HG02678 (cell line): Measurements from ENCODE around the gene DMAC2L.
"Not testable (repeated sequence)": the region's sequence is repeated elsewhere in the genome, so short reads cannot be mapped to it uniquely, and the experiment has no call there.

Source experiments
- ATAC-seq: cut with Tn5 transposase; IDR thresholded peaks from one replicate; pipeline ENCODE4 v1.9.1; 2021; ENCODE audit warnings: mild to moderate bottlenecking, moderate library complexity; ENCODE audit not compliant: unreplicated experiment

Gene DMAC2L

GRCh38 chr14:50353126-50353525 is 41.0 kb downstream of the DMAC2L start:
- no peak for ATAC-seq

- ATAC-seq, result no peak
These were observed 42.4 kb downstream of the DMAC2L start for GRCh38 chr14:50354527-50354926.

GRCh38 chr14:50355692-50356091 is 43.6 kb downstream of the DMAC2L start:
- no peak for ATAC-seq

DNA sequence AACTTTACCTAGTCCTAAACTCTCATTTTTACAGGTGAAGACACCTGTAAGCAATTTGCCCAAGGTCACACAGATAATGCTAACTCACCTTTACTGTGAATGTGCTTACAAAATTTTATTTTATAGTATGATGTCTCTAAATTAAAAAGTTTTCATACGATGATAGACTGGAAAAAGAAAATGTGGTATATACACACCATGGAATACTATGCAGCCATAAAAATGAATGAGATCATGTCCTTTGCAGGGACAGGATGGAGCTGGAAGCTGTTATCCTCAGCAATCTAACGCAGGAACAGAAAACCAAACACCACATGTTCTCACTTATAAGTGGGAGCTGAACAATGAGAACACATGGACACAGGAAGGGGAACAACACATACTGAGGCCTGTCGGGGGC is 44.2 kb downstream of the DMAC2L start:
- ATAC-seq, result not testable (repeated sequence)

- ATAC-seq, result no peak
These were observed 45.0 kb downstream of the DMAC2L start for GRCh38 chr14:50357124-50357523.

DNA sequence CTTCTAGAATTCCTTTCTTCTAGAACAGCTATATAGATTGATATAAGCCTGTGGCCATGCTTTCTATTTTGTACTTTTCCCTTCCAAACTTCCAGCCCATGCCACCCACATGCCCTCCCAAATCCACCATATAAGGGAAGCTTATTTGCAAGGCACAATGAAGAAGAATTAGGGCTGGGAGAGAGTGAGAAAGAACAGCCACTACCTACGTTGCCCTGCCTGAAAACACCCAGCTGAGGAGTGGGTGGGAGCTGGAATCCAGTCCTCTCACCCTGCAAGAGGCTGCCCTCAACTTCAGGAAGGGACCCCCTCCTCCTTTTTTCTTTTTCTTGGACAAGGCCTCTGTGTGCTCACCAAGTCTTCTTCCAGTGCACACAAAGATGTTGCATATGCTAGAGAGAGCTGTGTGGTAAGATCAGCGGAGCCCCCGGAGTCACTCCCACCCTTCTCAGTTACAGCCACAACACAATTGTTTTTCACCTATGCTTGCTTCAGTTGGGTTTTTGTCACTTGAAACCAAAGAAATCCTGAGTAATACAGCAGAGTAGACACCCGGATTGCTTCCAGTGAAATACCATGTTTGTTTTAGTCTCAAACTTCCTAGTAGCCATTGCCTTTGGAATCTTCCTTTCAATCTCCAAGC is 45.8 kb downstream of the DMAC2L start:
- ATAC-seq, result no peak

GRCh38 chr14:50359631-50360030 is 47.5 kb downstream of the DMAC2L start:
- ATAC-seq, result no peak

DNA sequence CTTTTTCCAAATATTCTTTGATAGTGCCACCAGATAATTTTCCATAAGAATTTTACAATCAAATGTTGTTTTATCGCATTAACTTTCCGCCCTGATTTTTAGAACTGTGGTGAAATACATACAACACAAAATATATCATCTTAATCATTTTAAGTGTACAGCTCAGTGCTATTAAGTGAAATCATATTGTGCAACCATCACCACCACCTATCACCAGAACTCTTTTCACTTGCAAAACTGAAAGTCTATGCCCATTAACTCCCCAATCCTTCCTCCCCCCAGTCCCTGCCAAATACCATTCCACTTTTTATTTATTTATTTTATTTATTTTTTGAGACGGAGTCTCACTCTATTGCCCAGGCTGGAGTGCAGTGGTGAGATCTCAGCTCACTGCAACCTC is 48.0 kb downstream of the DMAC2L start:
- no peak for ATAC-seq

- no peak for ATAC-seq
These were observed 48.7 kb downstream of the DMAC2L start for GRCh38 chr14:50360851-50361250.

GRCh38 chr14:50361473-50362403 is 49.6 kb downstream of the DMAC2L start:
- not testable (repeated sequence) for ATAC-seq

GRCh38 chr14:50362764-50363713 is 50.9 kb downstream of the DMAC2L start:
- peak; percentile 22 for ATAC-seq

DNA sequence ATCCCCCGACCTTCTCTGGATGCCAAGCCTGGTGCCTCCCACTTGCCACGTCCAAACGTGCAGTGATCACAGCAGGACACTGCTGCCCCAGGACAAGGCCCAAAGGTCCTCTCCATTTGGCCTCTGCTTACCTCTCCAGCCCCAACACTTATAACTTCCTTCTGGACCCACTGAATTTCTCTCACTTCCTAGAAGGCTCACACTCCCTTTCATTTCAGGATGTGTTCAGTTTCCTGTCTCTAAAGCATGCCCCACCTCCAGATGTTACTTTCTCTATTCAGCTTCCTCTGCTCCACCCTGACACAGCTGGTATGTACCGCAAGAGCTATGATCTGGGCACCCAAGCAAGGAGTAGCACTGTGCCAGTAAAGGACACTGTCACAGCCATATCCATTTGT is 51.6 kb downstream of the DMAC2L start:
- ATAC-seq, result peak; percentile 98

GRCh38 chr14:50364792-50365191 is 52.7 kb downstream of the DMAC2L start:
- no peak for ATAC-seq

DNA sequence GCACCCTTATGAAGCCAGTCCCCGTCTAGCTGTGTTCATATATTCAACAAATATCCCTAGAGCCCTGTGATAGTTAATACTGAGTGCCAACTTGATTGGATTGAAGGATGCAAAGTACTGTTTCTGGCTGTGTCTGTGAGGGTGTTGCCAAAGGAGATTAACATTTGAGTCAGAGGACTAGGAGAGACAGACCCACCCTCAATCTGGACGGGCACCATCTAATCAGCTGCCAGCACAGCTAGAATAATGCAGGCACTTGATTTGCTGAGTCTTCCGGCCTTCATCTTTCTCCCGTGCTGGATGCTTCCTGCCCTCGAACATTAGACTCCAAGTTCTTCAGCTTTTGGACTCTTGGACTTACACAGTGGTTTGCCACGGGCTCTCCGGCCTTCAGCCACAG is 53.4 kb downstream of the DMAC2L start:
- ATAC-seq, result not testable (repeated sequence)

DNA sequence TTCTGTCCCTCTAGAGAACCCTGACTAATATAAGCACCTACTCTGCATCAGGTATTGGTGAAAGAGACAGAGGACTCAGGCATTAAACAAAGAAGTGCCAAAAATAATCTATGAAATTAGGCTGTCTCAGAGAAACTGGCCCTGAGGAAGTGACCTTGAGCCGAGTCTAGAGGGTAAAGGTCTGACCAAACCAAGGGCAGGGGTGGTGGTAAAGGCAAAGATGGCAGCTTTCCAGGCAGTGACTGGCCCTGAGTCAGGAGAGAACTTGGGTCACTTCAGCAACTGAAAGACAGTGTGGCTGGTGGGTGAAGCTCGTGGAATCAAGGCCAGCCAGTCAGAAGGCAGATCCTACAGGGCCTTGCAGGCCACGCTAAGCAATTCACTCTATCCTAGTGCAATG is 54.0 kb downstream of the DMAC2L start:
- ATAC-seq, result no peak

GRCh38 chr14:50366589-50366988 is 54.5 kb downstream of the DMAC2L start:
- no peak for ATAC-seq

GRCh38 chr14:50371546-50371945 is 59.4 kb downstream of the DMAC2L start:
- no peak for ATAC-seq

DNA sequence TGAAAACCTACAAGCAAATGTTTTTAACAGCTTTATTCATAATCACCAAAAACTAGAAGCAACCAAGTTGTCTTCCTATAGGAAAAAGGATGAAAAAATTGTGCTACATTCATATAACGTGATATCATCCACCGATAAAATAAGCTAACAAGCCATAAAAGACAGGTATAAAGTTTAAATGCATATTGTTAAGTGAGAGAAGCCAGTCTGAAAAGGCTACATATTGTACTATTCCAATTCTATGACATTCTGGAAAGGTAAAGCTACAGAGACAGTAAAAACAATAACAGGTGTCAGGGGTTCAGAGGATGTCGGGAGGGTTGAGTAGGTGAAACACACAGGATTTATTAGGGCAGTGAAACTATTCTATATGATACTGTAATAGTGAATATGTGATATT is 61.8 kb downstream of the DMAC2L start:
- no peak for ATAC-seq

DNA sequence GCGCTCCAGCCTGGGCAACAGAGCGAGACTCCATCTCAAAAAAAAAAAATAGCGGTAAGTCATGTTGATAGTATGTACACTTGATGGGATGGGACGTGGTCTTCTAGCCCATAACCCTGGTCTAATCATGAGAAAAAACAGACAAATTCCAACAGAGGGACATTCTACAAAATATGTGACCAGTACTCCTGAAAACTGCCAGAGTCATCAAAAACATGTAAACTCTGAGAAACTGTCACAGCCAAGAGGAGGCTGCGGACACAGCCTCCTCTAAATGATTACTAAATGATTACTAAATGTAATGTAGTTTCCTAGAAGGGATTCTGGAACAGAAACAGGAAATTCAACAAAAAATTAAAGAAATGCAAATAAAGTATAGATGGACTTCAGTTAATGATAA is 63.6 kb downstream of the DMAC2L start:
- ATAC-seq, result no peak
